Mammary epithelial cell (primary cell): Measurements from ENCODE around the gene PRKCA.

Source experiments
- EZH2 ChIP-seq: IDR thresholded peaks from 2 replicates; pipeline ENCODE4 v1.6.1; 2012; ENCODE audit warnings: low read length, inconsistent platforms, borderline replicate concordance
- TF ChIP-seq, protein P1 (sequence below), 2 donors: IDR thresholded peaks in 1 of 2; conservative IDR thresholded peaks in 1 of 2; 2 replicates each; pipeline ENCODE4 v1.5.1; 2011 to 2012; ENCODE audit warnings: inconsistent platforms in 2 of 2, low read length in 2 of 2, mild to moderate bottlenecking in 2 of 2, control low read depth in 1 of 2, low read depth in 1 of 2; ENCODE audit not compliant: insufficient read depth in 1 of 2; ENCODE audit errors: extremely low read depth in 1 of 2

DNA sequence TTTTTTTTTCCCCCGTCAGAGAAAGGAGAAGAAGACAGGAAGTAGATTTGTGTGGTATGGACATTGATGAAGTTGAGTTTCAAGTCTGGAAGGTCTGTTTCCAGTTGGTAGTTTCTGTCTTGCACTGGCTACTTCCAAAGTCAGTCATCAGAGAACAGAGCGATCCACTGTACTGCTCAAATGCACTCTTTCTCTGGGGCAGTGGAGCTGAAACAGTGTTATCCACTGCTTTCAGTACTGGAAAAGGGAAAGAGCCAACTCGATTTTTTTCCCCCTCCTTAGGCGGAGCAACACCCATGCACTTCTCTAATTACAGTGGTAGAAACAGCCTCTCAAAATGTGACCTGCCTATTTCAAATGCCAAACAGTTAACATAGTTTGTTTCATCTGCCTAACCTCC lies 7.4 kb downstream of the PRKCA start:
- TF ChIP-seq, protein P1, sequence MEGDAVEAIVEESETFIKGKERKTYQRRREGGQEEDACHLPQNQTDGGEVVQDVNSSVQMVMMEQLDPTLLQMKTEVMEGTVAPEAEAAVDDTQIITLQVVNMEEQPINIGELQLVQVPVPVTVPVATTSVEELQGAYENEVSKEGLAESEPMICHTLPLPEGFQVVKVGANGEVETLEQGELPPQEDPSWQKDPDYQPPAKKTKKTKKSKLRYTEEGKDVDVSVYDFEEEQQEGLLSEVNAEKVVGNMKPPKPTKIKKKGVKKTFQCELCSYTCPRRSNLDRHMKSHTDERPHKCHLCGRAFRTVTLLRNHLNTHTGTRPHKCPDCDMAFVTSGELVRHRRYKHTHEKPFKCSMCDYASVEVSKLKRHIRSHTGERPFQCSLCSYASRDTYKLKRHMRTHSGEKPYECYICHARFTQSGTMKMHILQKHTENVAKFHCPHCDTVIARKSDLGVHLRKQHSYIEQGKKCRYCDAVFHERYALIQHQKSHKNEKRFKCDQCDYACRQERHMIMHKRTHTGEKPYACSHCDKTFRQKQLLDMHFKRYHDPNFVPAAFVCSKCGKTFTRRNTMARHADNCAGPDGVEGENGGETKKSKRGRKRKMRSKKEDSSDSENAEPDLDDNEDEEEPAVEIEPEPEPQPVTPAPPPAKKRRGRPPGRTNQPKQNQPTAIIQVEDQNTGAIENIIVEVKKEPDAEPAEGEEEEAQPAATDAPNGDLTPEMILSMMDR (conservative IDR thresholded peaks at IDR 0.05 in 1 of 2, IDR thresholded peaks at IDR 0.05 in 1 of 2; ENCODE audit: extremely low read depth in 1 of 2, insufficient read depth in 1 of 2, low read depth in 1 of 2, low read length in 2 of 2): no peak
- TF ChIP-seq EZH2: no peak
